Measurements from ENCODE around the gene REV1.
"Not testable (repeated sequence)": the region's sequence is repeated elsewhere in the genome, so short reads cannot be mapped to it uniquely, and the experiment has no call there.

The REV1 gene

GRCh38 chr2:99489761-99490622 lies at the start of gene REV1:
Gene REV1 (minus strand): TSS chr2:99490017. CDS start chr2:99464975, 25,042 bp downstream.
- H3K4me1 Mint-ChIP-seq (ENCODE audit: low read depth), result peaks cover 19% of the 10 kb centered on the region
- intact Hi-C loops (cut with micrococcal nuclease), result loop anchor here (1.0 to 10.0 kb wide), 3 partner anchors 48 to 305 kb away; partner anchors contain the start of genes MITD1, MRPL30 and TXNDC9

GRCh38 chr2:99537910-99538485 lies 48.2 kb upstream of the REV1 start:
- H3K36me3 Mint-ChIP-seq (ENCODE audit: low read depth), result no peaks in the 10 kb centered on the region
- intact Hi-C loops (cut with micrococcal nuclease), result no loop called here

More at GRCh38 chr2:99489761-99490622, at the start of gene REV1:
- no peaks in the 10 kb centered on the region for H3K9me3 Mint-ChIP-seq
- H3K27me3 Mint-ChIP-seq, result peaks cover 8% of the 10 kb centered on the region
- peaks cover 14% of the 10 kb centered on the region for H3K36me3 Mint-ChIP-seq (ENCODE audit: low read depth)
- peak within 1 kb of the TSS; percentile 97 for H3K27ac Mint-ChIP-seq
- H3K4me3 Mint-ChIP-seq, result peak within 1 kb of the TSS; percentile 96

GRCh38 chr2:99524056-99524455 lies 34.2 kb upstream of the REV1 start:
- Mint-ChIP-seq H3K27ac (no peak overlapping the region), H3K4me3 (no peak overlapping the region), H3K9me3 (no peaks in the 10 kb centered on the region), H3K4me1 (ENCODE audit: low read depth) (no peaks in the 10 kb centered on the region), H3K36me3 (ENCODE audit: low read depth) (no peaks in the 10 kb centered on the region), H3K27me3 (no peaks in the 10 kb centered on the region)
- intact Hi-C loops (cut with micrococcal nuclease), result no loop called here

More at GRCh38 chr2:99537910-99538485, 48.2 kb upstream of the REV1 start:
- H3K9me3 Mint-ChIP-seq, result no peaks in the 10 kb centered on the region
- H3K27ac Mint-ChIP-seq, result no peak overlapping the region
- H3K4me3 Mint-ChIP-seq, result no peak overlapping the region
- H3K27me3 Mint-ChIP-seq, result peaks cover 10% of the 10 kb centered on the region
- H3K4me1 Mint-ChIP-seq (ENCODE audit: low read depth), result no peaks in the 10 kb centered on the region

GRCh38 chr2:99522157-99522556 lies 32.3 kb upstream of the REV1 start:
- intact Hi-C loops (cut with micrococcal nuclease), result no loop called here
- Mint-ChIP-seq H3K27ac (no peak overlapping the region), H3K4me1 (ENCODE audit: low read depth) (no peaks in the 10 kb centered on the region), H3K27me3 (no peaks in the 10 kb centered on the region), H3K4me3 (no peak overlapping the region), H3K36me3 (ENCODE audit: low read depth) (no peaks in the 10 kb centered on the region), H3K9me3 (no peaks in the 10 kb centered on the region)

- H3K9me3 Mint-ChIP-seq, result no peaks in the 10 kb centered on the region
- H3K4me1 Mint-ChIP-seq (ENCODE audit: low read depth), result no peaks in the 10 kb centered on the region
- no peaks in the 10 kb centered on the region for H3K36me3 Mint-ChIP-seq (ENCODE audit: low read depth)
- H3K27me3 Mint-ChIP-seq, result no peaks in the 10 kb centered on the region
- intact Hi-C loops (cut with micrococcal nuclease), result no loop called here
- no peak overlapping the region for H3K27ac Mint-ChIP-seq
- no peak overlapping the region for H3K4me3 Mint-ChIP-seq
Observed at GRCh38 chr2:99520813-99521212, 31.0 kb upstream of the REV1 start.

GRCh38 chr2:99520195-99520594 lies 30.4 kb upstream of the REV1 start:
- intact Hi-C loops (cut with micrococcal nuclease), result no loop called here
- Mint-ChIP-seq H3K9me3 (no peaks in the 10 kb centered on the region), H3K27ac (no peak overlapping the region), H3K27me3 (no peaks in the 10 kb centered on the region), H3K4me3 (no peak overlapping the region), H3K36me3 (ENCODE audit: low read depth) (no peaks in the 10 kb centered on the region), H3K4me1 (ENCODE audit: low read depth) (peaks cover under 1% of the 10 kb centered on the region)

- intact Hi-C loops (cut with micrococcal nuclease), result no loop called here
- H3K27ac Mint-ChIP-seq, result no peak overlapping the region
- no peaks in the 10 kb centered on the region for H3K27me3 Mint-ChIP-seq
- H3K4me3 Mint-ChIP-seq, result no peak overlapping the region
- peaks cover 7% of the 10 kb centered on the region for H3K4me1 Mint-ChIP-seq (ENCODE audit: low read depth)
- no peaks in the 10 kb centered on the region for H3K9me3 Mint-ChIP-seq
- H3K36me3 Mint-ChIP-seq (ENCODE audit: low read depth), result no peaks in the 10 kb centered on the region
Observed at GRCh38 chr2:99514357-99514756, 24.5 kb upstream of the REV1 start.

GRCh38 chr2:99512181-99512591 lies 22.4 kb upstream of the REV1 start:
- peaks cover 7% of the 10 kb centered on the region for H3K4me1 Mint-ChIP-seq (ENCODE audit: low read depth)
- no peaks in the 10 kb centered on the region for H3K9me3 Mint-ChIP-seq
- H3K36me3 Mint-ChIP-seq (ENCODE audit: low read depth), result no peaks in the 10 kb centered on the region
- H3K4me3 Mint-ChIP-seq, result no peak overlapping the region
- no peak overlapping the region for H3K27ac Mint-ChIP-seq
- no peaks in the 10 kb centered on the region for H3K27me3 Mint-ChIP-seq
- intact Hi-C loops (cut with micrococcal nuclease), result no loop called here

- Mint-ChIP-seq H3K4me3 (no peak overlapping the region), H3K9me3 (no peaks in the 10 kb centered on the region), H3K27me3 (no peaks in the 10 kb centered on the region), H3K27ac (no peak overlapping the region), H3K36me3 (ENCODE audit: low read depth) (no peaks in the 10 kb centered on the region), H3K4me1 (ENCODE audit: low read depth) (no peaks in the 10 kb centered on the region)
- intact Hi-C loops (cut with micrococcal nuclease), result no loop called here
Observed at GRCh38 chr2:99509387-99509786, 19.6 kb upstream of the REV1 start.

- no peak overlapping the region for H3K27ac Mint-ChIP-seq
- intact Hi-C loops (cut with micrococcal nuclease), result no loop called here
Observed at GRCh38 chr2:99507937-99508818, 18.4 kb upstream of the REV1 start.

GRCh38 chr2:99504844-99505584 lies 15.2 kb upstream of the REV1 start:
- Mint-ChIP-seq H3K36me3 (ENCODE audit: low read depth) (no peaks in the 10 kb centered on the region), H3K27ac (no peak overlapping the region), H3K4me3 (no peak overlapping the region), H3K4me1 (ENCODE audit: low read depth) (no peaks in the 10 kb centered on the region), H3K27me3 (peaks cover 2% of the 10 kb centered on the region), H3K9me3 (no peaks in the 10 kb centered on the region)
- intact Hi-C loops (cut with micrococcal nuclease), result no loop called here

More at GRCh38 chr2:99507937-99508818, 18.4 kb upstream of the REV1 start:
- no peaks in the 10 kb centered on the region for H3K4me1 Mint-ChIP-seq (ENCODE audit: low read depth)
- H3K9me3 Mint-ChIP-seq, result no peaks in the 10 kb centered on the region
- H3K4me3 Mint-ChIP-seq, result no peak overlapping the region
- H3K36me3 Mint-ChIP-seq (ENCODE audit: low read depth), result no peaks in the 10 kb centered on the region
- no peaks in the 10 kb centered on the region for H3K27me3 Mint-ChIP-seq

GRCh38 chr2:99503662-99504416 lies 14.0 kb upstream of the REV1 start:
- H3K27ac Mint-ChIP-seq; H3K4me3 Mint-ChIP-seq; H3K9me3 Mint-ChIP-seq; intact Hi-C loops (cut with micrococcal nuclease); H3K27me3 Mint-ChIP-seq; H3K36me3 Mint-ChIP-seq (ENCODE audit: low read depth); H3K4me1 Mint-ChIP-seq (ENCODE audit: low read depth): not testable (repeated sequence)

GRCh38 chr2:99496021-99496420 lies 6.2 kb upstream of the REV1 start:
- no peak overlapping the region for H3K27ac Mint-ChIP-seq
- peaks cover 15% of the 10 kb centered on the region for H3K27me3 Mint-ChIP-seq
- H3K4me3 Mint-ChIP-seq, result no peak overlapping the region
- H3K9me3 Mint-ChIP-seq, result no peaks in the 10 kb centered on the region
- peaks cover 6% of the 10 kb centered on the region for H3K4me1 Mint-ChIP-seq (ENCODE audit: low read depth)
- no peaks in the 10 kb centered on the region for H3K36me3 Mint-ChIP-seq (ENCODE audit: low read depth)
- intact Hi-C loops (cut with micrococcal nuclease), result loop anchor here (10.0 kb wide), 1 partner anchor 311 kb away; the partner anchor contains the start of genes MITD1 and MRPL30
